Upper lobe of left lung (tissue), 4 donors: Measurements from ENCODE around the gene SELENOM.

ENCODE experiments used
- CTCF ChIP-seq, 6 experiments: fragments of 450-650 bp in 4 of 6; fragments of 200-600 bp in 2 of 6; sonication (generic) in 2 of 6; IDR thresholded peaks; one replicate each; pipeline ENCODE4 v1.5.1; 2016 to 2019; ENCODE audit warnings: antibody characterized with exemption in 6 of 6
- POLR2A ChIP-seq, 4 donors: fragments of 450-650 bp; IDR thresholded peaks; one replicate each; pipeline ENCODE4 v1.5.1; 2016 to 2017; ENCODE audit warnings: antibody characterized with exemption in 4 of 4, mild to moderate bottlenecking in 2 of 4
- POLR2AphosphoS5 ChIP-seq, 2 donors: sonication (generic); formaldehyde crosslinking; IDR thresholded peaks; one replicate each; pipeline ENCODE4 v1.5.1; 2017; ENCODE audit warnings: antibody characterized with exemption in 2 of 2

- no peak for TF ChIP-seq CTCF (IDR thresholded peaks at IDR 0.05)
- TF ChIP-seq POLR2AphosphoS5 (IDR thresholded peaks at IDR 0.05) = no peak
- no peak for TF ChIP-seq POLR2A (IDR thresholded peaks at IDR 0.05)
These were observed 19.9 kb upstream of the SELENOM start for GRCh38 chr22:31127181-31127772.
